ENCODE data around the gene CFAP46. TPM values are rescaled to one million over a fixed set of nuclear protein-coding genes. Genes with fewer than 3 reads are reported as not detected.

CFAP46 gene
- total RNA-seq, 2 experiments from 2014 or later: not detected

DNA sequence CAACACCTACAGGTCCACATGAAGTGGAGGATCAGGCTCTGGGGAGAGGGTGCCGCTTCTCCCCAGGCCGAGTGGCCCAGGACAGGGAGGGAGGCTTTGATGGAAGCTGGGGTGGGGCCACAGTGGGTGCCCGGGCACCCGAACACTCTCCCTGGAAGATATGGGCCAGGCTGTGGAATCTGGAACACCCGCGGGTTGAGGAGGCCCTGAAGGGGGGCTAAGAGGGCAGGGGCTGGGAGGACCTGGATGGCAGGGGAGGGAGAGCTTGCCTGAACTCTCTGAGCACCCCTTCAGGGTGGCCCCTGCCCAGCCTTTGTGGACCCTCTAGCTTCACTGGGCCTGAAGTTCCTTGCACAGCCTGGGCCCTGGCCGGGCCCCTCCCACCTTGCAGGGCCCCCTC, 151.9 kb downstream of the CFAP46 start:
- no peak overlapping the region for H3K4me2 ChIP-seq (ENCODE audit: low read length)
- no peak for DNase-seq (ENCODE audit: low spot score)
- no peaks in the 10 kb centered on the region for H3K9me3 ChIP-seq (ENCODE audit: low read length)
- H3K4me1 ChIP-seq (ENCODE audit: insufficient read depth, low read length, poor library complexity, severe bottlenecking): no peaks in the 10 kb centered on the region
- no peaks in the 10 kb centered on the region for H4K20me1 ChIP-seq (ENCODE audit: insufficient read depth, low read length)
- H3K36me3 ChIP-seq (ENCODE audit: insufficient read depth, low read length): no peaks in the 10 kb centered on the region
- intact Hi-C loops (cut with micrococcal nuclease; ENCODE audit: unreplicated experiment): no loop called here
- TF ChIP-seq EZH2phosphoT487 (IDR thresholded peaks at IDR 0.05; ENCODE audit: borderline replicate concordance, low read depth, low read length): no peak
- TF ChIP-seq, protein P1, sequence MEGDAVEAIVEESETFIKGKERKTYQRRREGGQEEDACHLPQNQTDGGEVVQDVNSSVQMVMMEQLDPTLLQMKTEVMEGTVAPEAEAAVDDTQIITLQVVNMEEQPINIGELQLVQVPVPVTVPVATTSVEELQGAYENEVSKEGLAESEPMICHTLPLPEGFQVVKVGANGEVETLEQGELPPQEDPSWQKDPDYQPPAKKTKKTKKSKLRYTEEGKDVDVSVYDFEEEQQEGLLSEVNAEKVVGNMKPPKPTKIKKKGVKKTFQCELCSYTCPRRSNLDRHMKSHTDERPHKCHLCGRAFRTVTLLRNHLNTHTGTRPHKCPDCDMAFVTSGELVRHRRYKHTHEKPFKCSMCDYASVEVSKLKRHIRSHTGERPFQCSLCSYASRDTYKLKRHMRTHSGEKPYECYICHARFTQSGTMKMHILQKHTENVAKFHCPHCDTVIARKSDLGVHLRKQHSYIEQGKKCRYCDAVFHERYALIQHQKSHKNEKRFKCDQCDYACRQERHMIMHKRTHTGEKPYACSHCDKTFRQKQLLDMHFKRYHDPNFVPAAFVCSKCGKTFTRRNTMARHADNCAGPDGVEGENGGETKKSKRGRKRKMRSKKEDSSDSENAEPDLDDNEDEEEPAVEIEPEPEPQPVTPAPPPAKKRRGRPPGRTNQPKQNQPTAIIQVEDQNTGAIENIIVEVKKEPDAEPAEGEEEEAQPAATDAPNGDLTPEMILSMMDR (conservative IDR thresholded peaks at IDR 0.05; ENCODE audit: low read length): no peak
- ChIA-PET CTCF (ENCODE audit: unreplicated experiment) (no interaction called here), POLR2A (no interaction called here)
- no peak overlapping the region for H2AFZ ChIP-seq (ENCODE audit: low read length)
- H3K4me3 ChIP-seq (ENCODE audit: low read depth, low read length, poor library complexity, severe bottlenecking): no peak overlapping the region
- no peak overlapping the region for H3K27ac ChIP-seq (ENCODE audit: low read depth, low read length, poor library complexity, severe bottlenecking)
- no TSS peak for BruUV-seq (replicated peaks)
- no peaks in the 10 kb centered on the region for H3K9me2 ChIP-seq (ENCODE audit: insufficient read depth, low read length)
- no peaks in the 10 kb centered on the region for H3K79me2 ChIP-seq (ENCODE audit: insufficient read depth, low read depth, low read length)

DNA sequence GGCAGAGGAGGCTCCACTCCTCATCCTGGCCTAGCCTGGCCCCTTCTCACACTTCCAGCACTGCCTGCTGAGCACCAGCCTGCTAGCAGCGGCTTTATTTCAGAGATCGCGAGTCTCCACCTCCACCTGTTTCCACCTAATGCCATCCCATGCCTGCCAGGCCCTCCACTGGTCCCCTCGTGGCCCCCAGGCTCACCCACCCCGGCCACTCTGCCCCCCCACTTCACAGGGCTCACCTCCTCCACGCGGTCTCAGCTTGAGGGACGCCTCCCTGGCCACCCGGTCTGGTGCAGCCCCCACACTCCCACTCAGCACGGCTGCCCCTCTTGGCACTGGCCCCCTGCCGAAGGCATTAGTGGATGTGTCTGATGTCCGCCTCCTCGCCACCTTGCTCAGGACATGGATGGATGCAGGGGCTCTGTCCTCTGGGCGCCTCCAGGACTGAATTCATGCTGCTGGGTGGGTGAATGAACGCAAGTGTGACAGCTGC, 152.7 kb downstream of the CFAP46 start:
- H3K9me3 ChIP-seq (ENCODE audit: low read length): no peaks in the 10 kb centered on the region
- no peak for DNase-seq (ENCODE audit: low spot score)
- no peaks in the 10 kb centered on the region for H4K20me1 ChIP-seq (ENCODE audit: insufficient read depth, low read length)
- H3K4me3 ChIP-seq (ENCODE audit: low read depth, low read length, poor library complexity, severe bottlenecking): no peak overlapping the region
- no TSS peak for BruUV-seq (replicated peaks)
- no peak overlapping the region for H3K27ac ChIP-seq (ENCODE audit: low read depth, low read length, poor library complexity, severe bottlenecking)
- H3K79me2 ChIP-seq (ENCODE audit: insufficient read depth, low read depth, low read length): no peaks in the 10 kb centered on the region
- H3K4me1 ChIP-seq (ENCODE audit: insufficient read depth, low read length, poor library complexity, severe bottlenecking): no peaks in the 10 kb centered on the region
- no peak overlapping the region for H3K4me2 ChIP-seq (ENCODE audit: low read length)
- ChIA-PET POLR2A (no interaction called here), CTCF (ENCODE audit: unreplicated experiment) (no interaction called here)
- no peak overlapping the region for H2AFZ ChIP-seq (ENCODE audit: low read length)
- H3K36me3 ChIP-seq (ENCODE audit: insufficient read depth, low read length): no peaks in the 10 kb centered on the region
- no peaks in the 10 kb centered on the region for H3K9me2 ChIP-seq (ENCODE audit: insufficient read depth, low read length)
- intact Hi-C loops (cut with micrococcal nuclease; ENCODE audit: unreplicated experiment): no loop called here
- TF ChIP-seq EZH2phosphoT487 (IDR thresholded peaks at IDR 0.05; ENCODE audit: borderline replicate concordance, low read depth, low read length): no peak
- TF ChIP-seq, protein P1 (conservative IDR thresholded peaks at IDR 0.05; ENCODE audit: low read length): no peak

DNA sequence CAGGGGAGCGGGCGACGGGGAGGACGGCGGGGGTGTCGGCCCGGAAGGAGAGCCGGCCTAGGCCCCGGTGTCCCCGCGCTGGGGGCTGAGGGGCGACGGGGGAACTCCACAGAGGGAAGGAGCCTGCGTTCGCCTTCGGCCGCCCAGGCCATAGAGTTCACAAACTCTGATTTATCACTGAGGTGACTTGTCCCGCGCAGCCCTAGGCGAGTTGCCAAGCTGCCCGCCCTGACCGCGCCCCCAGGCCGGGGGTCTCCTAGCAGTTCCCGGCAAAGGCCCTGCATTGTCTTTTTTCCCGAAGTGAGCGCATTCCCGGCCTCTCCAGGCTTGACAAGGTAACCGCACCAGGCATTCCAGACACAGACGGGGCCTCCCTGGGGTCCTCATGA, 153.5 kb downstream of the CFAP46 start:
- no TSS peak for BruUV-seq (replicated peaks)
- Histone ChIP-seq H3K27ac (ENCODE audit: low read depth, low read length, poor library complexity, severe bottlenecking) (no peak overlapping the region), H3K79me2 (ENCODE audit: insufficient read depth, low read depth, low read length) (no peaks in the 10 kb centered on the region), H3K9me2 (ENCODE audit: insufficient read depth, low read length) (no peaks in the 10 kb centered on the region), H3K4me1 (ENCODE audit: insufficient read depth, low read length, poor library complexity, severe bottlenecking) (no peaks in the 10 kb centered on the region), H4K20me1 (ENCODE audit: insufficient read depth, low read length) (no peaks in the 10 kb centered on the region), H3K36me3 (ENCODE audit: insufficient read depth, low read length) (no peaks in the 10 kb centered on the region), H3K4me3 (ENCODE audit: low read depth, low read length, poor library complexity, severe bottlenecking) (no peak overlapping the region), H3K9me3 (ENCODE audit: low read length) (no peaks in the 10 kb centered on the region), H3K4me2 (ENCODE audit: low read length) (no peak overlapping the region), H2AFZ (ENCODE audit: low read length) (no peak overlapping the region)
- intact Hi-C loops (cut with micrococcal nuclease; ENCODE audit: unreplicated experiment): no loop called here
- ChIA-PET CTCF (ENCODE audit: unreplicated experiment) (no interaction called here), POLR2A (no interaction called here)
- DNase-seq (ENCODE audit: low spot score): no peak
- TF ChIP-seq, protein P1 (conservative IDR thresholded peaks at IDR 0.05; ENCODE audit: low read length): no peak
- no peak for TF ChIP-seq EZH2phosphoT487 (IDR thresholded peaks at IDR 0.05; ENCODE audit: borderline replicate concordance, low read depth, low read length)
